Stimulated activated naive B cell treated with anti-CD40 and anti-IgM and Interleukin-4, amounts not matched to agents 10 μg/mL and 1 μg/mL and 100 μg/mL, for 72 hours (primary cell): ENCODE data around the gene RARB.

Experiments
- ATAC-seq, 2 donors: fragments of 150-1000 bp; cut with Tn5 transposase; replicated peaks; 2 replicates each; pipeline ENCODE4 v1.10.0; 2021; ENCODE audit warnings: moderate library complexity in 1 of 2
- DNase-seq: peaks from one replicate; pipeline ENCODE4 v3.0.0; 2021
- H3K27ac Mint-ChIP-seq: one replicate; pipeline ENCODE4 v1.8.0; 2022; ENCODE audit warnings: mild to moderate bottlenecking, mixed read lengths
- H3K27me3 Mint-ChIP-seq, 2 donors: one replicate each; pipeline ENCODE4 v1.8.0; 2022; ENCODE audit warnings: mixed read lengths in 2 of 2
- H3K36me3 Mint-ChIP-seq, 2 donors: one replicate each; pipeline ENCODE4 v1.8.0; 2022; ENCODE audit warnings: mixed read lengths in 2 of 2, mild to moderate bottlenecking in 1 of 2
- H3K4me1 Mint-ChIP-seq, 2 donors: one replicate each; pipeline ENCODE4 v1.8.0; 2022; ENCODE audit warnings: mixed read lengths in 2 of 2, mild to moderate bottlenecking in 1 of 2
- H3K4me3 Mint-ChIP-seq, 2 donors: one replicate each; pipeline ENCODE4 v1.8.0; 2022; ENCODE audit warnings: mild to moderate bottlenecking in 2 of 2, mixed read lengths in 2 of 2, moderate library complexity in 1 of 2
- H3K9me3 Mint-ChIP-seq, 2 donors: one replicate each; pipeline ENCODE4 v1.8.0; 2022; ENCODE audit warnings: mixed read lengths in 2 of 2, mild to moderate bottlenecking in 1 of 2

RARB gene

GRCh38 chr3:25576831-25577454, 148.9 kb downstream of the RARB start:
- DNase-seq (no peak), ATAC-seq (no peak)
- no peaks in the 10 kb centered on the region for H3K9me3 Mint-ChIP-seq
- no peaks in the 10 kb centered on the region for H3K36me3 Mint-ChIP-seq
- H3K4me3 Mint-ChIP-seq, result no peak overlapping the region
- H3K27ac Mint-ChIP-seq, result no peak overlapping the region
- peaks cover 6% of the 10 kb centered on the region in 2 donors for H3K27me3 Mint-ChIP-seq
- no peaks in the 10 kb centered on the region for H3K4me1 Mint-ChIP-seq

GRCh38 chr3:25578059-25578458, 150.0 kb downstream of the RARB start:
- Mint-ChIP-seq H3K4me1 (no peaks in the 10 kb centered on the region), H3K9me3 (no peaks in the 10 kb centered on the region), H3K27ac (no peak overlapping the region), H3K27me3 (peaks cover 6 to 11% of the 10 kb centered on the region in 2 donors), H3K4me3 (no peak overlapping the region), H3K36me3 (no peaks in the 10 kb centered on the region)
- ATAC-seq (no peak), DNase-seq (no peak)

- H3K27me3 Mint-ChIP-seq, result peaks cover 6 to 11% of the 10 kb centered on the region in 2 donors
These were observed 152.5 kb downstream of the RARB start for GRCh38 chr3:25580534-25580933.

GRCh38 chr3:25581335-25581734, 153.3 kb downstream of the RARB start:
- Mint-ChIP-seq H3K9me3 (no peaks in the 10 kb centered on the region), H3K36me3 (no peaks in the 10 kb centered on the region), H3K27me3 (peaks cover 6 to 11% of the 10 kb centered on the region in 2 donors), H3K4me1 (no peaks in the 10 kb centered on the region), H3K4me3 (no peak overlapping the region), H3K27ac (no peak overlapping the region)
- no peak for ATAC-seq
- DNase-seq, result no peak

More at GRCh38 chr3:25580534-25580933, 152.5 kb downstream of the RARB start:
- no peak overlapping the region for H3K27ac Mint-ChIP-seq
- H3K4me1 Mint-ChIP-seq, result no peaks in the 10 kb centered on the region
- DNase-seq (no peak), ATAC-seq (no peak)
- H3K36me3 Mint-ChIP-seq, result no peaks in the 10 kb centered on the region
- H3K4me3 Mint-ChIP-seq, result no peak overlapping the region
- no peaks in the 10 kb centered on the region for H3K9me3 Mint-ChIP-seq

- no peaks in the 10 kb centered on the region for H3K36me3 Mint-ChIP-seq
- H3K27ac Mint-ChIP-seq, result no peak overlapping the region
- no peaks in the 10 kb centered on the region for H3K4me1 Mint-ChIP-seq
- no peak for DNase-seq
- H3K9me3 Mint-ChIP-seq, result no peaks in the 10 kb centered on the region
- H3K4me3 Mint-ChIP-seq, result no peak overlapping the region
- peaks cover 2 to 8% of the 10 kb centered on the region in 2 donors for H3K27me3 Mint-ChIP-seq
- ATAC-seq, result no peak
These were observed 153.8 kb downstream of the RARB start for GRCh38 chr3:25581823-25582222.

GRCh38 chr3:25582242-25582641, 154.2 kb downstream of the RARB start:
- DNase-seq, result no peak
- H3K4me3 Mint-ChIP-seq, result no peak overlapping the region
- no peaks in the 10 kb centered on the region for H3K9me3 Mint-ChIP-seq
- H3K27ac Mint-ChIP-seq, result no peak overlapping the region
- peaks cover 0 to 6% of the 10 kb centered on the region in 2 donors for H3K27me3 Mint-ChIP-seq
- H3K36me3 Mint-ChIP-seq, result no peaks in the 10 kb centered on the region
- ATAC-seq, result no peak
- no peaks in the 10 kb centered on the region for H3K4me1 Mint-ChIP-seq

GRCh38 chr3:25583343-25583742, 155.3 kb downstream of the RARB start:
- Mint-ChIP-seq H3K36me3 (no peaks in the 10 kb centered on the region), H3K27me3 (peaks cover 0 to 6% of the 10 kb centered on the region in 2 donors), H3K27ac (no peak overlapping the region), H3K9me3 (peaks cover 0 to 4% of the 10 kb centered on the region in 2 donors), H3K4me3 (no peak overlapping the region), H3K4me1 (no peaks in the 10 kb centered on the region)
- ATAC-seq, result no peak
- no peak for DNase-seq

- no peak overlapping the region for H3K4me3 Mint-ChIP-seq
- no peaks in the 10 kb centered on the region for H3K36me3 Mint-ChIP-seq
- peaks cover 0 to 4% of the 10 kb centered on the region in 2 donors for H3K9me3 Mint-ChIP-seq
- no peak overlapping the region for H3K27ac Mint-ChIP-seq
- H3K4me1 Mint-ChIP-seq, result no peaks in the 10 kb centered on the region
- ATAC-seq, result no peak
- peaks cover 0 to 6% of the 10 kb centered on the region in 2 donors for H3K27me3 Mint-ChIP-seq
- no peak for DNase-seq
These were observed 156.1 kb downstream of the RARB start for GRCh38 chr3:25584011-25584789.

GRCh38 chr3:25585361-25586166, 157.5 kb downstream of the RARB start:
- DNase-seq (no peak), ATAC-seq (no peak)
- Mint-ChIP-seq H3K36me3 (no peaks in the 10 kb centered on the region), H3K4me3 (no peak overlapping the region), H3K27ac (peak overlapping the region; percentile 60), H3K4me1 (no peaks in the 10 kb centered on the region), H3K27me3 (peaks cover 0 to 6% of the 10 kb centered on the region in 2 donors), H3K9me3 (peaks cover 0 to 4% of the 10 kb centered on the region in 2 donors)

- ATAC-seq (no peak), DNase-seq (no peak)
- Mint-ChIP-seq H3K36me3 (no peaks in the 10 kb centered on the region), H3K9me3 (peaks cover 0 to 4% of the 10 kb centered on the region in 2 donors), H3K27me3 (peaks cover 0 to 6% of the 10 kb centered on the region in 2 donors), H3K4me3 (no peak overlapping the region), H3K4me1 (peaks cover 0 to 2% of the 10 kb centered on the region in 2 donors), H3K27ac (peak overlapping the region; percentile 60)
These were observed 158.1 kb downstream of the RARB start for GRCh38 chr3:25586167-25586505.

- no peak overlapping the region for H3K4me3 Mint-ChIP-seq
- no peak for ATAC-seq
- peaks cover 0 to 6% of the 10 kb centered on the region in 2 donors for H3K27me3 Mint-ChIP-seq
- no peaks in the 10 kb centered on the region for H3K36me3 Mint-ChIP-seq
- H3K9me3 Mint-ChIP-seq, result peaks cover 0 to 4% of the 10 kb centered on the region in 2 donors
- no peak for DNase-seq
- peaks cover 0 to 2% of the 10 kb centered on the region in 2 donors for H3K4me1 Mint-ChIP-seq
- no peak overlapping the region for H3K27ac Mint-ChIP-seq
These were observed 158.5 kb downstream of the RARB start for GRCh38 chr3:25586553-25586952.

- Mint-ChIP-seq H3K36me3 (no peaks in the 10 kb centered on the region), H3K4me3 (no peak overlapping the region), H3K27me3 (peaks cover 0 to 6% of the 10 kb centered on the region in 2 donors), H3K4me1 (peaks cover 0 to 2% of the 10 kb centered on the region in 2 donors), H3K27ac (no peak overlapping the region), H3K9me3 (peaks cover 0 to 4% of the 10 kb centered on the region in 2 donors)
- no peak for DNase-seq
- no peak for ATAC-seq
These were observed 159.0 kb downstream of the RARB start for GRCh38 chr3:25587094-25587493.

- Mint-ChIP-seq H3K9me3 (peaks cover 0 to 4% of the 10 kb centered on the region in 2 donors), H3K4me3 (no peak overlapping the region), H3K4me1 (peaks cover 0 to 2% of the 10 kb centered on the region in 2 donors), H3K36me3 (no peaks in the 10 kb centered on the region), H3K27me3 (peaks cover 0 to 3% of the 10 kb centered on the region in 2 donors), H3K27ac (no peak overlapping the region)
- no peak for ATAC-seq
- DNase-seq, result no peak
These were observed 159.5 kb downstream of the RARB start for GRCh38 chr3:25587526-25587925.

- Mint-ChIP-seq H3K27me3 (no peaks in the 10 kb centered on the region), H3K9me3 (peaks cover 0 to 4% of the 10 kb centered on the region in 2 donors), H3K4me1 (peaks cover 0 to 4% of the 10 kb centered on the region in 2 donors), H3K4me3 (no peak overlapping the region), H3K27ac (no peak overlapping the region), H3K36me3 (no peaks in the 10 kb centered on the region)
- DNase-seq (no peak), ATAC-seq (no peak)
These were observed 159.9 kb downstream of the RARB start for GRCh38 chr3:25587975-25588374.
